PC-9 (cell line): ENCODE data around the gene ZNF512.

Experiments used
- CTCF ChIP-seq: fragments of 200-600 bp; sonication (generic); conservative IDR thresholded peaks from 2 replicates; pipeline ENCODE4 v1.6.1; 2017; ENCODE audit warnings: mixed run types, antibody characterized with exemption, mild to moderate bottlenecking, moderate library complexity
- EZH2 ChIP-seq: fragments of 200-600 bp; sonication (generic); IDR thresholded peaks from 2 replicates; pipeline ENCODE4 v1.8.0; 2017; ENCODE audit warnings: antibody characterized with exemption, low read depth

- TF ChIP-seq CTCF: no peak
- TF ChIP-seq EZH2: no peak
Observed at GRCh38 chr2:27566628-27567027, 16.2 kb upstream of the ZNF512 start.
